SK-N-SH (cell line): ENCODE results near the gene RCBTB2. TPM values are rescaled to one million over a fixed set of nuclear protein-coding genes. Genes with fewer than 3 reads are reported as not detected.

Source experiments
- CTCF ChIA-PET: fragments of 300-600, 350-600 bp; formaldehyde crosslinking; extraction: SDS; loops from one replicate; lab custom pipeline; 2021; lab: Yijun Ruan, JAX
- POLR2A ChIA-PET: fragments of 350-600 bp; sonication (Branson Sonifier 250); formaldehyde crosslinking; extraction: SDS; loops from one replicate; lab custom pipeline; 2020; ENCODE audit warnings: antibody characterized with exemption, inconsistent platforms; lab: Yijun Ruan, JAX
- DNase-seq: peaks from one replicate; pipeline ENCODE4 v3.0.0; 2012
- H2AFZ ChIP-seq: fragments of 200-600 bp; sonication (generic); 2 replicates; pipeline ENCODE4 v1.8.1; 2016; ENCODE audit warnings: antibody characterized with exemption, mild to moderate bottlenecking, low read depth
- H3F3A ChIP-seq: fragments of 200-600 bp; sonication (generic); replicated peaks from 2 replicates; pipeline ENCODE3; 2016; ENCODE audit warnings: antibody characterized with exemption, mild to moderate bottlenecking; ENCODE audit not compliant: insufficient read depth
- H3K27ac ChIP-seq, 2 experiments: fragments of 200-500 bp in 1 of 2; fragments of 200-600 bp in 1 of 2; sonication (Bioruptor generic) in 1 of 2; sonication (generic), shearing (Covaris generic) in 1 of 2; 2 replicates each; pipeline versions ENCODE4 v1.5.1 to v1.6.1; 2014 to 2016; ENCODE audit warnings: low read depth in 2 of 2, inconsistent platforms in 1 of 2, low read length in 1 of 2, mild to moderate bottlenecking in 1 of 2, mixed read lengths in 1 of 2
- H3K27me3 ChIP-seq: fragments of 200-600 bp; sonication (generic), shearing (Covaris generic); 2 replicates; pipeline ENCODE4 v1.6.1; 2016; ENCODE audit warnings: mixed run types; ENCODE audit not compliant: insufficient read depth
- H3K36me3 ChIP-seq, 2 experiments: fragments of 200-500 bp in 1 of 2; fragments of 200-600 bp in 1 of 2; sonication (Bioruptor generic) in 1 of 2; sonication (generic) in 1 of 2; replicated peaks in 1 of 2; 2 replicates each; pipeline versions ENCODE3 to v1.5.1; 2014 to 2016; ENCODE audit warnings: low read length in 1 of 2, mild to moderate bottlenecking in 1 of 2; ENCODE audit not compliant: insufficient read depth in 2 of 2, control insufficient read depth in 1 of 2
- H3K4me1 ChIP-seq, 2 experiments: fragments of 200-500 bp in 1 of 2; fragments of 200-600 bp in 1 of 2; sonication (Bioruptor generic) in 1 of 2; sonication (generic), shearing (Covaris generic) in 1 of 2; 2 replicates each; pipeline versions ENCODE4 v1.5.1 to v1.6.1; 2014 to 2016; ENCODE audit warnings: low read depth in 1 of 2, low read length in 1 of 2, mixed run types in 1 of 2; ENCODE audit not compliant: insufficient read depth in 2 of 2, control insufficient read depth in 1 of 2
- H3K4me2 ChIP-seq: fragments of 200-600 bp; sonication (generic), shearing (Covaris generic); 2 replicates; pipeline ENCODE4 v1.6.1; 2017; ENCODE audit warnings: mixed run types
- H3K4me3 ChIP-seq, 2 experiments: fragments of 200-500 bp in 1 of 2; fragments of 200-600 bp in 1 of 2; sonication (Bioruptor generic) in 1 of 2; sonication (generic), shearing (Covaris generic) in 1 of 2; 2 replicates each; pipeline versions ENCODE4 v1.5.1 to v1.8.1; 2014 to 2016; ENCODE audit warnings: low read depth in 2 of 2, inconsistent platforms in 1 of 2, low read length in 1 of 2, mild to moderate bottlenecking in 1 of 2, mixed read lengths in 1 of 2, moderate library complexity in 1 of 2
- H3K79me2 ChIP-seq: fragments of 200-600 bp; sonication (generic); 2 replicates; pipeline ENCODE4 v1.8.1; 2017; ENCODE audit warnings: mild to moderate bottlenecking; ENCODE audit not compliant: insufficient read depth
- H3K9ac ChIP-seq: fragments of 200-600 bp; sonication (generic); 2 replicates; pipeline ENCODE4 v1.6.1; 2017; ENCODE audit warnings: mixed run types
- H3K9me2 ChIP-seq: fragments of 200-600 bp; sonication (generic); 2 replicates; pipeline ENCODE4 v1.6.1; 2017; ENCODE audit warnings: mixed run types
- H3K9me3 ChIP-seq: fragments of 200-600 bp; sonication (generic); 2 replicates; pipeline ENCODE4 v1.6.1; 2017; ENCODE audit warnings: mixed run types, mild to moderate bottlenecking, moderate library complexity
- H4K20me1 ChIP-seq: fragments of 200-600 bp; sonication (generic); 2 replicates; pipeline ENCODE4 v1.6.1; 2017; ENCODE audit warnings: mild to moderate bottlenecking, mixed run types; ENCODE audit not compliant: insufficient read depth
- FOXJ3 ChIP-seq: sonication (generic); formaldehyde crosslinking; IDR thresholded peaks from 2 replicates; pipeline ENCODE4 v1.5.1; 2020; ENCODE audit warnings: mild to moderate bottlenecking, missing genetic modification reagents
- FOXM1 ChIP-seq: IDR thresholded peaks from 2 replicates; pipeline ENCODE4 v1.4.0; 2012; ENCODE audit warnings: low read depth, mild to moderate bottlenecking
- GABPA ChIP-seq: IDR thresholded peaks from 2 replicates; pipeline ENCODE4 v1.4.0; 2012; ENCODE audit warnings: low read depth, mild to moderate bottlenecking
- MEF2A ChIP-seq: IDR thresholded peaks from 2 replicates; pipeline ENCODE4 v1.4.0; 2012; ENCODE audit warnings: low read depth, borderline replicate concordance
- NRF1 ChIP-seq: IDR thresholded peaks from 2 replicates; pipeline ENCODE4 v1.6.1; 2012; ENCODE audit warnings: low read depth, mild to moderate bottlenecking, low read length
- PBX3 ChIP-seq: IDR thresholded peaks from 2 replicates; pipeline ENCODE4; 2012
- RCOR1 ChIP-seq: fragments of 150-350 bp; IDR thresholded peaks from 2 replicates; pipeline ENCODE4 v1.6.1; 2017; ENCODE audit warnings: antibody characterized with exemption, low read length
- RXRA ChIP-seq: IDR thresholded peaks from 2 replicates; pipeline ENCODE4 v1.4.0; 2012; ENCODE audit warnings: low read depth, mild to moderate bottlenecking, borderline replicate concordance
- SIN3A ChIP-seq: IDR thresholded peaks from 2 replicates; pipeline ENCODE4 v1.6.1; 2012; ENCODE audit warnings: low read depth, mild to moderate bottlenecking, low read length, moderate library complexity, borderline replicate concordance
- TAF1 ChIP-seq: IDR thresholded peaks from 2 replicates; pipeline ENCODE4 v1.6.1; 2012; ENCODE audit warnings: low read depth, mild to moderate bottlenecking, low read length, moderate library complexity, borderline replicate concordance
- WGBS: methylation state at CpG from one replicate; pipeline ENCODE4 v1.1.6; 2017; ENCODE audit warnings: low lambda C conversion rate; 5-methylcytosine and 5-hydroxymethylcytosine counted together
- polyA plus RNA-seq, 3 experiments: library from polyadenylated mRNA; depleted of rRNA; stranded (reverse); fragments of >200 nt; gene quantifications; 2 replicates each; pipeline ENCODE4 v1.2.3, GENCODE V29; 2012
- TF ChIP-seq, protein P1 (sequence below): IDR thresholded peaks from 2 replicates; pipeline ENCODE4 v1.4.0; 2012; ENCODE audit warnings: low read depth, borderline replicate concordance

The RCBTB2 gene
- polyA plus RNA-seq, 1 of the 3 experiments (the other 2 are of a cell fraction) = 2.8 TPM

- Histone ChIP-seq H3K36me3 (no peaks in the 10 kb centered on the region), H3K4me3 (no peak overlapping the region), H3K9ac (no peak overlapping the region), H2AFZ (no peak overlapping the region), H3K27ac (no peak overlapping the region; a peak in 1 of 4 replicates), H4K20me1 (no peaks in the 10 kb centered on the region), H3K79me2 (no peaks in the 10 kb centered on the region), H3K4me1 (peaks cover 0 to 7% of the 10 kb centered on the region in 2 experiments; a peak in 2 of 4 replicates), H3K4me2 (no peak overlapping the region), H3K9me3 (no peaks in the 10 kb centered on the region), H3K27me3 (no peaks in the 10 kb centered on the region), H3K9me2 (no peaks in the 10 kb centered on the region)
- DNase-seq = no peak
- ChIA-PET POLR2A (no interaction called here), CTCF (no interaction called here)
- 85% methylated on average over 2 of the region's 2 CpGs for WGBS
- TF ChIP-seq SIN3A = no peak
- TF ChIP-seq FOXM1 = no peak
- TF ChIP-seq RCOR1 = no peak
- TF ChIP-seq GABPA = no peak
- TF ChIP-seq, all 33 proteins: peak for 0
- peaks cover 5% of the 10 kb centered on the region for H3F3A ChIP-seq
These were observed 39.0 kb downstream of the RCBTB2 start for GRCh38 chr13:48493851-48494250.

GRCh38 chr13:48493066-48493765, 39.7 kb downstream of the RCBTB2 start:
- Histone ChIP-seq H3K27me3 (no peaks in the 10 kb centered on the region), H3K27ac (no peak overlapping the region), H3F3A (peaks cover 5% of the 10 kb centered on the region), H4K20me1 (no peaks in the 10 kb centered on the region), H3K9me2 (no peaks in the 10 kb centered on the region), H3K9ac (no peak overlapping the region), H3K4me2 (no peak overlapping the region), H3K9me3 (no peaks in the 10 kb centered on the region), H3K4me3 (no peak overlapping the region), H2AFZ (no peak overlapping the region), H3K4me1 (peaks cover 0 to 7% of the 10 kb centered on the region in 2 experiments; a peak in 2 of 4 replicates), H3K79me2 (no peaks in the 10 kb centered on the region), H3K36me3 (peaks cover 0 to 3% of the 10 kb centered on the region in 2 experiments)
- TF ChIP-seq PBX3 (no peak), RXRA (no peak), FOXJ3 (CRISPR knock-in tag) (no peak), NRF1 (no peak), MEF2A (no peak), TAF1 (no peak)
- TF ChIP-seq, protein P1, sequence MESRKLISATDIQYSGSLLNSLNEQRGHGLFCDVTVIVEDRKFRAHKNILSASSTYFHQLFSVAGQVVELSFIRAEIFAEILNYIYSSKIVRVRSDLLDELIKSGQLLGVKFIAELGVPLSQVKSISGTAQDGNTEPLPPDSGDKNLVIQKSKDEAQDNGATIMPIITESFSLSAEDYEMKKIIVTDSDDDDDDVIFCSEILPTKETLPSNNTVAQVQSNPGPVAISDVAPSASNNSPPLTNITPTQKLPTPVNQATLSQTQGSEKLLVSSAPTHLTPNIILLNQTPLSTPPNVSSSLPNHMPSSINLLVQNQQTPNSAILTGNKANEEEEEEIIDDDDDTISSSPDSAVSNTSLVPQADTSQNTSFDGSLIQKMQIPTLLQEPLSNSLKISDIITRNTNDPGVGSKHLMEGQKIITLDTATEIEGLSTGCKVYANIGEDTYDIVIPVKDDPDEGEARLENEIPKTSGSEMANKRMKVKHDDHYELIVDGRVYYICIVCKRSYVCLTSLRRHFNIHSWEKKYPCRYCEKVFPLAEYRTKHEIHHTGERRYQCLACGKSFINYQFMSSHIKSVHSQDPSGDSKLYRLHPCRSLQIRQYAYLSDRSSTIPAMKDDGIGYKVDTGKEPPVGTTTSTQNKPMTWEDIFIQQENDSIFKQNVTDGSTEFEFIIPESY = no peak
- ChIA-PET CTCF (no interaction called here), POLR2A (no interaction called here)
- DNase-seq = no peak
- 90% methylated on average over 4 of the region's 4 CpGs for WGBS
